Erythroblast (primary cell): ENCODE measurements around the gene NAALAD2.

Experiments used
- GATA1 ChIP-seq: IDR thresholded peaks from 2 replicates; pipeline ENCODE4 v1.6.1; 2011; ENCODE audit warnings: low read depth, mild to moderate bottlenecking, control low read depth, low read length, moderate library complexity
- POLR2A ChIP-seq: IDR thresholded peaks from 2 replicates; pipeline ENCODE4 v1.6.1; 2011; ENCODE audit warnings: mild to moderate bottlenecking, low read length

GRCh38 chr11:90202342-90202741 lies 67.9 kb downstream of the NAALAD2 start:
- no peak for TF ChIP-seq POLR2A
- no peak for TF ChIP-seq GATA1
